ENCODE results near the gene SYNGAP1. TPM values are rescaled to one million over a fixed set of nuclear protein-coding genes. Genes with fewer than 3 reads are reported as not detected.

Gene SYNGAP1
- total RNA-seq, 4 donors from 2014 or later, result 0.71 to 2.3 (median 1.3) TPM

DNA sequence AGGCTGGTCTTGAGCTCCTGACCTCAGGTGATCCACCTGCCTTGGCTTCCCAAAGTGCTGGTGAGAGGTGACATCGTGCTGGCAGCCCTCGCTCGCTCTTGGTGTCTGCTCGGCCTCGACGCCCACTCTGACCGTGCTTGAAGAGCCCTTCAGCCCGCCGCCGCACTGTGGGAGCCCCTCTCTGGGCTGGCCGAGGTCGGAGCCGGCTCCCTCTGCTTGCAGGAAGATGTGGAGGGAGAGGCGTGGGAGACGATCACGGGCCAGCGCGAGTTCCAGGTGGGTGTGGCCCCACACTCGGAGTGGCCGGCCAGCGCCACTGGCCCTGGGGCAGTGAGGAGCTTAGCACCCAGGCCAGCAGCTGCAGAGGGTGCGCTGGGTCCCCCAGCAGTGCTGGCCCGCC is 82.6 kb downstream of the SYNGAP1 start:
- Histone ChIP-seq H3K27me3 (no peaks in the 10 kb centered on the region), H3K9me3 (no peaks in the 10 kb centered on the region), H3K27ac (no peak overlapping the region), H3K36me3 (no peaks in the 10 kb centered on the region), H3K4me1 (no peaks in the 10 kb centered on the region), H3K4me3 (no peak overlapping the region)
- DNase-seq (no peak), ATAC-seq (no peak)
- intact Hi-C loops (cut with DNase I; ENCODE audit: low total_unique reads), result no loop called here
- in situ Hi-C loops (cut with MboI; ENCODE audit: low sequenced_read_pairs in 4 of 4), result no loop called here
- no peak for TF ChIP-seq POLR2A (IDR thresholded peaks at IDR 0.05)
- TF ChIP-seq, protein P1, sequence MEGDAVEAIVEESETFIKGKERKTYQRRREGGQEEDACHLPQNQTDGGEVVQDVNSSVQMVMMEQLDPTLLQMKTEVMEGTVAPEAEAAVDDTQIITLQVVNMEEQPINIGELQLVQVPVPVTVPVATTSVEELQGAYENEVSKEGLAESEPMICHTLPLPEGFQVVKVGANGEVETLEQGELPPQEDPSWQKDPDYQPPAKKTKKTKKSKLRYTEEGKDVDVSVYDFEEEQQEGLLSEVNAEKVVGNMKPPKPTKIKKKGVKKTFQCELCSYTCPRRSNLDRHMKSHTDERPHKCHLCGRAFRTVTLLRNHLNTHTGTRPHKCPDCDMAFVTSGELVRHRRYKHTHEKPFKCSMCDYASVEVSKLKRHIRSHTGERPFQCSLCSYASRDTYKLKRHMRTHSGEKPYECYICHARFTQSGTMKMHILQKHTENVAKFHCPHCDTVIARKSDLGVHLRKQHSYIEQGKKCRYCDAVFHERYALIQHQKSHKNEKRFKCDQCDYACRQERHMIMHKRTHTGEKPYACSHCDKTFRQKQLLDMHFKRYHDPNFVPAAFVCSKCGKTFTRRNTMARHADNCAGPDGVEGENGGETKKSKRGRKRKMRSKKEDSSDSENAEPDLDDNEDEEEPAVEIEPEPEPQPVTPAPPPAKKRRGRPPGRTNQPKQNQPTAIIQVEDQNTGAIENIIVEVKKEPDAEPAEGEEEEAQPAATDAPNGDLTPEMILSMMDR (IDR thresholded peaks at IDR 0.05 in 4 of 5, conservative IDR thresholded peaks at IDR 0.05 in 1 of 5), result no peak

DNA sequence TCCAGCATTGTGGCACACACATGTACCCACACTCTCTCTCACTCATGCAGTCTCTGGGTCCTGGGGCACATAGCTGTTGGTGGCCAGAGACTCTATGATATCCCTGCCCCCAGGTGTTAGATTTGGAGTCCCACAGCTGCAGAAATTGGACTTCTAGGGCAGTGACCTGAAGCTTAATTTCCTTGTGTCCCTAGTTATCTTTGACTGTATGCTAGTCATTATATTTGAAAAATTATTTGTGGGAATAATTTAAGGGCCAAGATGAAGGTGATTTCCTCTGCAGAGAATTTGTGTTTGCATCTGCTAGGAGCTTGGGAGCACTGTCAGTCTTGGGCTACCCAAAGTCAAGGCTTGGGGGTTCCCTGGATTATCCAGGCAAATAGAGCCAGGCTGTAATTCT is 84.6 kb downstream of the SYNGAP1 start:
- H3K27me3 ChIP-seq, result no peaks in the 10 kb centered on the region
- H3K9me3 ChIP-seq, result no peaks in the 10 kb centered on the region
- intact Hi-C loops (cut with DNase I; ENCODE audit: low total_unique reads), result no loop called here
- no peak for DNase-seq
- H3K4me1 ChIP-seq, result peaks cover 0 to 4% of the 10 kb centered on the region in 2 donors
- no peak for ATAC-seq
- H3K36me3 ChIP-seq, result no peaks in the 10 kb centered on the region
- TF ChIP-seq, protein P1 (IDR thresholded peaks at IDR 0.05 in 4 of 5, conservative IDR thresholded peaks at IDR 0.05 in 1 of 5), result no peak
- no peak for TF ChIP-seq POLR2A (IDR thresholded peaks at IDR 0.05)
- in situ Hi-C loops (cut with MboI; ENCODE audit: low sequenced_read_pairs in 4 of 4), result no loop called here
- no peak overlapping the region for H3K4me3 ChIP-seq
- H3K27ac ChIP-seq, result no peak overlapping the region

Small RNAs within 50 kb of the gene (microRNA-seq; reads per million reads assigned to microRNA genes)
- gene MIR5004 (ENCODE audit: borderline replicate concordance in 2 of 2), result 0 reads per million in 2 donors

Other genes with a start within 250 kb of the SYNGAP1 start
- under 1 TPM; 0.31 to 0.92 (median 0.47) TPM for gene COL11A2, start 227.6 kb upstream of the SYNGAP1 start, total RNA-seq
- 10 to 100 TPM; 20.8 to 38.4 (median 24.6) TPM for gene RXRB, start 219.4 kb upstream of the SYNGAP1 start, total RNA-seq
- gene SLC39A7, start 219.2 kb upstream of the SYNGAP1 start, total RNA-seq, result 10 to 100 TPM; 21.9 to 45.4 (median 26.2) TPM
- gene HSD17B8, start 215.4 kb upstream of the SYNGAP1 start, total RNA-seq, result 10 to 100 TPM in 3 of 4 donors, 1 to 10 TPM in 1; 7.9 to 28.3 (median 14.3) TPM
- 10 to 100 TPM in 3 of 4 donors, 1 to 10 TPM in 1; 7.4 to 16.3 (median 12.1) TPM for gene RING1, start 211.6 kb upstream of the SYNGAP1 start, total RNA-seq
- gene VPS52, start 148.2 kb upstream of the SYNGAP1 start, total RNA-seq, result 10 to 100 TPM; 28.7 to 52.8 (median 41.2) TPM
- gene RPS18, start 148.0 kb upstream of the SYNGAP1 start, total RNA-seq, result 1,000 to 10,000 TPM; 1,834 to 2,142 (median 2,010) TPM
- gene B3GALT4, start 142.9 kb upstream of the SYNGAP1 start, total RNA-seq, result 1 to 10 TPM; 1.0 to 2.0 (median 1.7) TPM
- gene WDR46, start 130.8 kb upstream of the SYNGAP1 start, total RNA-seq, result 10 to 100 TPM; 34.5 to 57.3 (median 49.1) TPM
- 100 to 1,000 TPM in 1 of 4 donors, 10 to 100 TPM in 3; 49.9 to 106 (median 76.8) TPM for gene PFDN6, start 130.5 kb upstream of the SYNGAP1 start, total RNA-seq
- gene RGL2, start 121.1 kb upstream of the SYNGAP1 start, total RNA-seq, result 10 to 100 TPM; 39.8 to 52.3 (median 40.8) TPM
- gene TAPBP, start 106.0 kb upstream of the SYNGAP1 start, total RNA-seq, result 10 to 100 TPM; 15.9 to 42.4 (median 36.5) TPM
- 10 to 100 TPM in 3 of 4 donors, 1 to 10 TPM in 1; 9.0 to 19.3 (median 16.3) TPM for gene ZBTB22, start 102.3 kb upstream of the SYNGAP1 start, total RNA-seq
- 10 to 100 TPM; 37.2 to 76.0 (median 59.8) TPM for gene DAXX, start 97.1 kb upstream of the SYNGAP1 start, total RNA-seq
- 1 to 10 TPM in 1 of 4 donors, under 1 TPM in 1, not detected in 2; 0.64 to 1.4 TPM for gene KIFC1, start 28.2 kb upstream of the SYNGAP1 start, total RNA-seq
- gene PHF1, start 9.1 kb upstream of the SYNGAP1 start, total RNA-seq, result 10 to 100 TPM; 53.5 to 65.8 (median 62.9) TPM
- gene CUTA, start 2.0 kb upstream of the SYNGAP1 start, total RNA-seq, result 100 to 1,000 TPM in 2 of 4 donors, 10 to 100 TPM in 2; 69.9 to 119 (median 93.2) TPM
- 1 to 10 TPM in 2 of 4 donors, under 1 TPM in 2; 0.82 to 2.2 (median 1.2) TPM for gene ZBTB9, start 34.5 kb downstream of the SYNGAP1 start, total RNA-seq
- 10 to 100 TPM in 1 of 4 donors, 1 to 10 TPM in 3; 5.8 to 11.7 (median 8.2) TPM for gene BAK1, start 160.2 kb downstream of the SYNGAP1 start, total RNA-seq
- 1 to 10 TPM; 1.9 to 6.8 (median 4.2) TPM for gene ITPR3, start 201.3 kb downstream of the SYNGAP1 start, total RNA-seq

All from gastrocnemius medialis (tissue), 4 donors.